ENCODE measurements around the gene DPPA5.
A peak's percentile ranks its signal among the peaks of the same experiment; 100 is the strongest.
"Not testable (repeated sequence)": the region's sequence is repeated elsewhere in the genome, so short reads cannot be mapped to it uniquely, and the experiment has no call there.

The DPPA5 gene

DNA sequence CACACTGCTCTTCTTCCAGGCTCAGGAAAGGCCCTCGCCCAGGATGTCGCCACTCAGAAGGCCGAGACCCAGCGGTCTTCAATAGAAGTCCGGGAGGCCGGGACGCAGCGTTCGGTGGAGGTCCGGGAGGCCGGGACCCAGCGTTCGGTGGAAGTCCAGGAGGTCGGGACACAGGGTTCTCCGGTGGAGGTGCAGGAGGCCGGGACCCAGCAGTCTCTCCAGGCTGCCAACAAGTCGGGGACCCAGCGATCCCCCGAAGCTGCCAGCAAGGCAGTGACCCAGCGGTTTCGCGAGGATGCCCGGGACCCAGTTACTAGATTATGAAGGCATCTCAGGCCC lies 9.4 kb upstream of the DPPA5 start:
- no peak for DNase-seq

DNA sequence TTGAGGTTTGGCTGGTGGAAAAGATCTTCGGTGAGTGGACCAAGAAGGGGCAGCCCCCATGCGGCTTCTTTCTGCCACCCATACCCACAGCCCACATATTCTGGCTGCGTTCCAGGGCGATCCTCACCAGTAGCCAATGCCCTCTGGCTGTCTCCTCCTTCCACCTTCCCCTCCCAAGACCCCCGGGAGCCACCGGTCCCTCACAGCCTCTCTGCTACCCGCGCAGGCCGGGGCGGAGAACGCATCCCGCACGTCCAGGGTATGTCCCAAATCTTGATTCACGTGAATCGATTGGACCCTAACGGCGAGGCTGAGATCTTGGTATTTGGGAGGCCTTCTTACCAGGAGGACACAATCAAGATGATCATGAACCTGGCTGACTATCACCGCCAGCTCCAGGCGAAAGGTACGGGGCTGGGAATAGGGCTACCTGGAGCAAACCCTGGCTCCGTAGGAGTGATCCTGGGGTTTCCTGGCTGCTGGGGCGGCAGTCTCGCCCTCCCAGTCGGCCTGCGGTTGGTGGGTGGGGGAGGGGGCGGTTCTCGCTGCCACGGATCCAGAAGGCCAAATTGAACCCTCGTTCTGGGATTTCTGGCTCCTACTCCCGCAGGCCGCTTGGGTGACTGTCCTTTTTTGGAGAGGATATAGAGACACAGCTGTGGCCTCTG lies 8.9 kb upstream of the DPPA5 start:
- no peak for DNase-seq

DNA sequence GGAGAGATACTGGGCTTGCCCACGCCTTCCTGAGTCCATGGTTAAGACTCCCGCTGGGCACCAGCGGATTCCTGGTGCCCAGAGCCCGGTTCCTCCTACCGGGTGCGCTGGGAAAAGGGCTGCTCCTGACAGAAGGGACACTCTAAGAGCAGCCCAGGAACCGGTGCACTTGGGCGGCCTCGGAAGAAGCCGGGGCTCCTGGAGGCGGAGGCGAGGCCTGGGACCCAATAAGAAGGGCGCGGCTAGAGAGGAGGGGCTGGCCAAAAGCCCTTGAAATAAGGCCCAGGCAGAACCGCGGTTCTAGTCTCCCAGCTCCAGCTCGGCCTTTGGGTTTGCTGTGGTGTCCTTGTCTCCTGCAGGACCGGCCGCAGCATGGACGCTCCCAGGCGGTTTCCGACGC lies 8.3 kb upstream of the DPPA5 start, which contains the start of gene KHDC3L:
Gene KHDC3L, plus strand, starts transcription at position 301 of the 400 bp plus-strand sequence. Its CDS starts 72 bp downstream, at position 373.
- DNase-seq: no peak

DNA sequence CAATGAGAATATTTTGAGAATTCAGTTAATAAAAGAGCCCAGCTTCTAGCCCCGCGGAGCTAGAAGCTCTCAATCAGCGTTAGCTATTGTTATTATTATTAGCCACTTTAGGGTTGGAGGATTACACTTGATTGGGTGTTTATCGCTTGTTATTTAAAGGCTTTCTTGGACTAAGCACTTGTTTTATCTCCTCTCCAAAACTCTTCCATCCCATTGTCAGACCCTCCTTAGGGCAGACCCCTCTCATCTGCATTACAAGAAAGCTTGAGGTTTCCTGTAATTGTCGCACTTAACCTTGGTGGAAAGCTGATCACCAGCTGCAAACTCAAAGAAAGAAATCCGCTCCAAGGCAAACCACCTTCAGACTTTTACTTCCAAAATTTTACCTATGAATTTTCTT lies 4.8 kb downstream of the DPPA5 start:
- DNase-seq: peak; percentile 4

DNA sequence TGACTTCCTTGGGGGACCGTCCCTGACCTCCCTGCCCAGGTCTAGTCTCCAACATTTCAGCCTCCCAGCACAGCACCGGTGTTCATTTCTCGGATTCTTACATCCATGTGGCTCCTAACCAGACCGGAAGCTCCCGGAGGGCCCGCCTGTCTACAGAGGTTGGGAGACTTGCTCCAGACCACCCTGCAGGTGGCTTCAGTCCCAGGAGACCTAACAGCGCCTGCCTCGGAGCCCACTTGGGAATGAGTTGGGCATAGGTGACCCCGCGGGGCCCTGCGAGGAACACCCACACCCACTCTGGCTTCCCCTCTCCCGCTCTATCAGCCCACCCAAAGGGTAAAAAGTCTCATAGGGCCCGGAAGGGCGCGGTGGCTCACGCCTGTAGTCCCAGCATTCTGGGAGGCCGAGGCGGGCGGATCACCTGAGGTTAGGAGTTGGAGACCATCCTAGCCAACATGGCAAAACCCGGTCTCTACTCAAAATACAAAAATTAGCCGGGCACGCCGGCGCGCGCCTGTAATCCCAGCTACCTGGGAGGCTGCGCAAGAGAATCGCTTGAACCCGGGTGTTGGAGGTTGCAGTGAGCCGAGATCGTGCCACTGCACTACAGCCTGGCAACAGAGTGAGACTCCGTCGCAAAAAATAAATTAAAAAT lies 5.4 kb downstream of the DPPA5 start:
- no peak for DNase-seq

DNA sequence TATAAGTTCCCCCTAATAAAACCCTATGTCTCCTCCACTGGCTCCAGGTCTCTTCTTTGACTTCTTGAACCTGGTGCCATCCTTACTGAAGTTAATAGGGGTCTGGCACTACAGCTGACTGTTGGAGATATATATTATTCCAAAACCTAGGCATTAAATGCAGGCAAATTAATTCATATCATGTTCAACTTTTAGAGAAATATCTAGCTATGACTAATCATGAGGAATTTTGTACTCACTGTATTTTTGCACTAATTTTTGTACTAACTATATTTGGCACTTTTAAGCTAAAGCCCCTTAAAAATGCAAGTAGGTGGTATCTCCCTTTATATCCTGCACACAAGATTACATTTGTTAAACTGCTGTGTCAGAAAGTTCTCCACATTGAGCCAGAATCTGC lies 10.9 kb downstream of the DPPA5 start:
- no peak for DNase-seq

DNA sequence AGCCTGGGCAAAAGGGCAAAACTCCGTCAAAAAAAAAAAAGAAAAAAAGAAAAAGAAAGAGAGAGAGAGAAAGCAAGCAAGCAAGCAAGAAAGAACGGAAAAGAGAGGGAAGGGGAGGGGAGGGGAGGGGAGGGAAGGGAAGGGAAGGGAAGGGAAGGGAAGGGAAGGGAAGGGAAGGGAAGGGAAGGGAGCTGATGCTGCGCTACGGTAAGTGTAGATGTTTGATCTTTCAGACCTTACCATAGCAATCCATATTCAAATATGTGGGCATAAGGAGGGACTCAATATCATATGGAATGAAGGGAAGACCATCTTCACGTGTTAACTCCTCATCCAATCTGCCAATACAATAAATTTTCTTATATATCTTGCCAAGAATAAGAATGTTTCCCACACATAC lies 11.9 kb downstream of the DPPA5 start:
- no peak for DNase-seq

DNA sequence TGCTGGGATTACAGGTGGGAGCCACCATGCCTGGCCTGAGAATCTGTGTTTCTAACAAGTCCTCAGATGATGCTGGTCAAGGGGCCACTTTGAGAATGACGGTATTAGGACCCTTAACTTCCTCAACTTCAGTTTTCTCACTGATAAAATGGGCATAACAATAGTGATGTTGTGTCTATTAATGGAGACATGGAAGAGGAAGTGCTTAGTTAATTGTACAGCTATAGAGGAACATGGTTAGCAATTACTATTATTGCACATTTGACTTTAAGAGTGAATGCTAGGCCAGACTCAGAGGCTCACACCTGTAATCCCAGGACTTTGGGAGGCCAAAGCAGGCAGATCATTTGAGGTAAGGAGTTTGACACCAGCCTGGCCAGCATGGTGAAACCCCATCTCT lies 12.7 kb downstream of the DPPA5 start:
- DNase-seq: no peak

DNA sequence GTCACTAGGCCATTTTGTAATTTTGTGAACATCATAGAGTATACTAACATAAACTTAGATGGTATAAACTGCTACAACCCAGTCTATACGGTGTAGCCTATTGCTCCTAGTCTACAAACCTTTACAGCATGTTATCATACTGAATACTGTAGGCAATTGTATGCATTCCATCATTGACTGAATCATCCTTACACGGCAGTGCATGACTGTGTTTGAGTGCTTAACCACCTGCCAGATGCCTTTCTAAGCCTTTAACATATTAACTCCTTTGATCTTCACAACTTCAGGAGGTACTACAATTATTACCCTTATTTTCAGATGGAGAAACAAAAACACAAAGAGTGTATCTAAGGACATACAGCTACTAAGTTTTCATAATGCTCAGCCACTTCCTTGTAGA lies 14.0 kb downstream of the DPPA5 start:
- DNase-seq: no peak

DNA sequence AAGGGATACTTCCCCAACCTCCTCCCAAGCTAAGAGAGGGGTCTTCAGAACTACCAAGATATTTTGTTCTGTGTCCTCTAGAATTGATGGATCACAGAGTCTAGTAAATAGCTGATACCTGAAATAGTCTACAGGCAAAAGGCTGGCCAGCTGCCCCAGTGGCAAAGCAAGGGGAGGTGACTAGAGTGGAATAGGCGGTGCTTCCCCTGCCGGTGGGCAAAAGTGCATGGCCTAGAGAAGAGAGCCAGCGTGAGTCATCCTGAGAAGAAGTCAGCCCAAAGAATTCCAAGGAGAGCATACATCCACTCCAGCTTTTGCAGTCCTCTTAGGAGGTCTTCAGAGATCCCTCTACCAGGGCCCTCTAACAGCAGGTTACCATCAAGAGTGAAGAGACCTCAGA lies 14.7 kb downstream of the DPPA5 start:
- DNase-seq: no peak

DNA sequence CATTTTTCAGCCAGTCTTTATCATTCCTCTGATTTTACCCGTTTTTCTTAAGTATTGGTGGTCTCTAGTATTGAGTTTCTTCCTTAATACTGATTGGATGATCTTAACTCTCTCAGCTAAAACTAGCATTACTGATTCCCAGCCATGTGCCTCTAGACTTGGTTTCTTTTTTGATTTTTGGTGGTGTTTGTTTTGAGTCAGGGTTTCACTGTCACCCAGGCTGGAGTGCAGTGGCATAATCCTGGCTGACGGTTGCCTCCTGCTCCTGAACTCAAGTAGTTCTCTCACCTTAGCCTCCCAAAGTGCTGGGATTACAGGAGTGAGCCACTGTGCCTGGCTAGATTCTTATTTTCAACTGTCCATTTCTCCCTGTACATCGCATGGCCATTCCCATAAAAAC lies 24.9 kb downstream of the DPPA5 start:
- DNase-seq: no peak

DNA sequence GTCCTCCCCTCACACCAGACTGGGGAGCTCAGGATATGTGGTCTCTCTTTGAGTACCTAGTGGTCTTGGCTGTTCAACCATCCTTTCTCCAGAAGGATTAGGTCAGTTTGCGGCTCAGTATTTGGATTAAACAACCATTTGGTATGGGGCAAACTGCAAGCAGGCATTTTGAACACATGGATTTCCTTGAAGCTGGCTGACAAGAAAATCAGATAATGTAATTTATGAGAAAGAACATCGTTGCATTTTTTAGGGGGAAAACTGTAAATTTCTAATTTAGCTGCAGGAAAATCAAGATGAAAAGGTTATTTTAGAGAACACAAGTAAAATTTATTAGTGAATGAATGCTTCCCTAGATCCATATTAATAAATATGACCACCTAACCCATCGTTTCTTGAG lies 25.3 kb downstream of the DPPA5 start:
- DNase-seq: no peak

DNA sequence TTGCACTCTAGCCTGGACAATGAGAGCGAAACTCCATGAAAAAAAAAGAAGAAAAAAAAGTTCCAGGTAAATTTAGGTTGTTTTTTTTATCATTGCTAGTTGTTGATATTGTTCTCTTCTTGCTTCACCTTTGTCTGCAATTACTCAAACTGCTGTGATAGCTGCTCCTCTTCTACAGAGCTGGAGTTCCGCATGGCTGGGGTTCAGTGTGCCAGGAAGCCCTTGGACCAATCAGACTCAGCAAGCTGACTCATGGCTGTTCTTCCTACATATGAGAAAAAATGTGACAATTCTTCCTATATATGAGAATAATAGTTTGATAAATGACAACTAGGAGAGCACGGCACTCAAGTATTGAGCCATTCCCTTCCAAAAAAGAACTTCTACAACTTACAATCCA lies 28.4 kb downstream of the DPPA5 start:
- DNase-seq: no peak

DNA sequence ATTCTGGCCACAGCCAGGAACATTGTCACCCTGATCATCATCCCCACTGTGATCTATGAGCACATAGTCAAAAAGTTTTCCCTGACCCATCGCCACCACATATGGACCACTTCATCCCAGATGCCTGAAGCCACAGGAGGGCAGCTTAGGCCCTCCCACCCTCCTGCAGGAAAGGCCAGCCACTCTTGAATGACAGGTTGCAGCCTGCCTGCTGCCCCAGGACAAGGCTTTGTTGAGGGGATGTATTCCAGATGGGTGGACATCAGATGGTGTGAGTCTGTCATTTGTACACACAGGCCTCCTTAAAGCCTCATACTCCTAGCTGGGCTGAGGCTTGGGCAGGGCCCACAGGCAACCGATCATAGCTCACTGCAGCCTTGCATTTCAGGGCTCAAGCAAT lies 30.8 kb downstream of the DPPA5 start:
- DNase-seq: no peak

DNA sequence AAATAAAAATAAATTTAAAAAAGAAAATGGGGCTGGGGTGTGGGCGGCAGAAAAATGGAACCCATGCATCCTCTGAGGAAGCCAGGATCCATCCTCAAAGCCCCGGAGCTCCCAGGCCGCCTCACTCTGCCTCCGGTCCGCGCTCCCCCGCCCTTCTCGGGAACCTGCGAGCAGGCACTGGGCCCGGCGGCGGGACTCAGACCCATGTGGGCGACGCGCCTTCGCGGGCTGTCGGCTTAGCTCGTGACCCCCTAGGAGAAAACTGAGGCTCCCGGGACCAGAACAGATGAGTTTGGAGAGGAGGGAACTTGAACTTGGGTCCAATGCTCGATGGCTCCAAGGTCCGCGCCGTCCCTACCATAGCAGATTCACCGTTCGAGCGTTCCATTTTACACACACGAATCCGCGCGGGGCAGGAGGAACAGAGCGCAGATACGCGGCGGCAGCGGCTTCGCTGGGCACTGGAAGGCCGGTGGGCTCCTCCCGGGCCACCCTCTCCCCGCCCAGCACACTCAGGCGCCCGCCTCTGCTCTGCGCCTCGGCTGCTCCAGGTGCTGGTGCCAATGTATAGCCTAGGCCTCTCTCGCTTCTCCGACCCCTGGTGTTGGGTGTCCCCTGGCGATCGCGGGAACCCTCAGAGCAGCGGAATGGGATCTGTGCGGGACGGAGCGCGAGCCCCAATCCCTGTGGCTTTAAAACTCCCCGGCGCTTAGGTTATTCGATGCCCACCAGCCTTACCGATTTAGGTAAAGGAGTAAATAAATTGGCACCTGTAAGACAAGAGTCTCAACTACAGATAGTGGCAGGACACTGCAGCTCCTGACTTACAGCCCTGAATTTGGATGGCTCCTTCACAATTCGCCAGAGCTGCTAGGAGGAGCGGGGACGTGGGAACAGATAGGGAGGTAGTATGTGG lies 39.2 kb downstream of the DPPA5 start:
- DNase-seq: no peak

DNA sequence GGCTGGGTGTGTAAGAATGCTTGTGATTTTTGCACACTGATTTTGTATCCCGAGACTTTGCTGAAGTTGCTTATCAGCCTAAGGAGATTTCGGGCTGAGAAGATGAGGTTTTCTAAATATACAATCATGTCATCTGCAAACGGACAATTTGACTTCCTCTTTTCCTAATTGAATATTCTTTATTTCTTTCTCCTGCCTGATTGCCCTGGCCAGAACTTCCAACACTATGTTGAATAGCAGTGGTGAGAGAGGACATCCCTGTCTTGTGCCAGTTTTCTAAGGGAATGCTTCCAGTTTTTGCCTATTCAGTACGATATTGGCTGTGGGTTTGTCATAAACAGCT lies 43.6 kb downstream of the DPPA5 start:
- DNase-seq: not testable (repeated sequence)

DNA sequence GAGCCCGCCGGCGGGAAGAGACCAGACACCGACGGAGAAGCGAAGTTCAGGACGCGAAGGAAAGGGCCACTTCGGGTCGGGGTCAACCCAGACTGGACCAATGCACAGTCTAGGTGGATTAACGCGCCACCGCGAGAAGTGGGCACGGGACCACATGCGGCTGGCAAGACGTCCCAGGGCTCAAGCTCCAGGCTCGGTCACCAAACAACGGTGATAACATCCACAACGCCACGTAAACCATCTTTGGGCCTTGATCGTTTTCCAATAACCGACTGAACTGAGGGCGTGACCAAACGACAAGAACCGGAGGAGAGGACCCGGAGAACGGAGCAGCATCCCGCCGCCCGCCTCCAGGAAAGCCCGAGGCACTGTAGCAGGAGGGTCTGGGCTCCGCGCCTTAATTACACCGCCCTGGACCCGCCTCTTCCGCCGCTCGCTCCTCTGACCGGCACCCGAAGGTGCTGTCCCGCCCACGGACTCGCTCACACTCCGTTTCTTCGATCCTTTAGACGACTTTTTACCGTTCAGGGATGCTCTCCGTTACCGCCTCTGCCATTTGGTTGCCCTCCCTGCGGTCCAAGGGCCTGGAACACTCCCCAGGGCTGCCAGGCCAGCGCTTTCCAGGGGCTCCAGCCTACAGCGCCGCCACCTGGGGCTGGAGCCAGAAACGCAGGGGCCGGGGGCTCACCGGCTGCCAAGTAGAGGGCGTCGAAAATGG lies 44.1 kb downstream of the DPPA5 start:
- peak; percentile 69 for DNase-seq

DNA sequence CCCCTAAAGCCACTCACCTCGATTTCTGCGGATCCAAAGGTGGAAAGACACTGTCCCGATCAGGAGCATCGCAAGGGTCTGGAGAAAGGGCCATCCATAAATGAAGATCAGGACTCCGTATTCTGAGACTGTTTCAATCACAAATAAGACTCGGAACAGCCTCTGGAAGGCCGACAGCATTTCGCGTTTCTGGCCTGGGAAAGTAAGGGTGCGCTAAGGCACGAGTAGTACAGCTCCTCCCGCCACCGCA lies 44.6 kb downstream of the DPPA5 start:
- no peak for DNase-seq

DNA sequence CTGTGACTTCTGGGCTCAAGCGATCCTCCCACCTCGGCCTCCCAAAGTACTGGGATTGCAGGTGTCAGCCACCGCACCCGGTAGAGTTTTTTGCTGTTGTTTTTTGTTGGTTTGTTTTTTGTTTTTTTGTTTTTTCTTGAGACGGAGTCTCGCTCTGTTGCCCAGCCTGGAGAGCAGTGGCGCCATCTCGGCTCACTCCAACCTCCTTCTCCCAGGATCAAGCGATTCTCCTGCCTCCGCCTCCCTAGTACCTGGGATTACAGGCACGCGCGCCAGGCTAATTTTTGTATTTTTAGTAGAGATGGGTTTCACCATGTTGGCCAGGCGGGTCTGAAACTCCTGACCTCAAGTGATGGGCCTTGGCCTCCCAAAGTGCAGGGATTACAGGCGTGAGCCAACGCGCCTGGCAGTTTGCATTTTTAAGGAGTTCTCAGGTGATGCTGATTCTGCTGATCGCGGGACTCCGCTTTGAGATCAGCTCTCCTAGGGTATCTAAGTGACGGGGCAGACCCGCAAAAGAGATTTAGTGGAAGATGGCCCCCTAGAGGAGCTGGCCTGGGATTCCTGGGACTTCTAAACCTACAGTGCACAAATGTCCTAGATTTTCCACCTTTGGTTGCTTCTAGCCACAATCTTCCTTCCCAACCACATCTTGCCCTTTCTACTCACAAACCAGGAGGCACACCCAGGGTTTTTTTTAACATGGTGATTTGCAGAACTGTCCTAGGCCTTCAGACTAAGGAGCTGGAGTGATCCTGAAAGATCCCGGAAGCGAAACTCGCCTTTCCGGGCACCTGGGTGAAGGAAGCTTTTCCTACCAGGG lies 45.2 kb downstream of the DPPA5 start:
- DNase-seq: peak; percentile 52

DNA sequence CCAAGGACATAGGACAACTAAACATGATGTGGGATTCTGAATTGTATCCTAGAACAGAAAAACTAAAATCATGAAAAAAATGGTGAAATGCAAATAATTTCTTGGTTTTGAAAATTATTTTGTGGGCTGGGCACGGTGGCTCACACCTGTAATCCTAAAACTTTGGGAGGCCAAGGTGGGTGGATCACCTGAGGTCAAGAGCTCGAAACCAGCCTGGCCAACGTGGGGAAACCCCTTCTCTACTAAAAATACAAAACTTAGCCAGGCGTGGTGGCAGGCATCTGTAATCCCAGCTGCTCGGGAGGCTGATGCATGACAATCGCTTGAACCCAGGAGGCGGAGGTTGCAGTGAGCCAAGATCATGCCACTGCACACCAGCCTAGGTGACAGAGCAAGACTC lies 50.3 kb downstream of the DPPA5 start:
- DNase-seq: not testable (repeated sequence)

Measured in NCI-H2227 treated with DMSO at 0.1 percent for 48 hours (cell line).